Measurements from ENCODE around the gene ROR2. TPM values are rescaled to one million over a fixed set of nuclear protein-coding genes. Genes with fewer than 3 reads are reported as not detected.

The ROR2 gene
- total RNA-seq, 1 experiment from 2014 or later, result not detected

DNA sequence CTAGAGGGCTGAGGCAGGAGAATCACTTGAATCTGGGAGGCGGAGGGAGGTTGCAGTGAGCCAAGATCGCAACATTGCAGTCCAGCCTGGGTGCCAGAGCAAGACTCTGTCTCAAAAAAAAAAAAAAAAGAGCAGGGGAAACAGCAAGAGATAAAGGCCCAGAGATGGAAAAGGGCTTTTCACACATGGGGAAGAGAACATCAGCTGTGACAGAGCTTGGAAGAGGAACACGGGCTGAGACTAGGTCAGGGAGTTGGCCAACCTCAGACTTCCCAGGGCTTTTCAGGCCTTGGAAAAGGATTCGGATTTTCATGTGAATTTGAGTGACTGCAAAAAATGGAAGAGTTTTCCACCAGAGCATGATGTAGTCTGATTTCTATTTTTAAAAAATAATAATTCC lies 294.4 kb downstream of the ROR2 start:
- H3K4me3 ChIP-seq (ENCODE audit: low read length), result no peak overlapping the region
- ChIA-PET CTCF (no interaction called here), POLR2A (ENCODE audit: unreplicated experiment) (no interaction called here)
- H3K27ac ChIP-seq (ENCODE audit: low read length), result no peak overlapping the region
- H3F3A ChIP-seq (ENCODE audit: low read length, unreplicated experiment), result no peaks in the 10 kb centered on the region
- H3K79me2 ChIP-seq (ENCODE audit: low read length), result no peaks in the 10 kb centered on the region
- intact Hi-C loops (cut with micrococcal nuclease), result no loop called here
- BruUV-seq (replicated peaks), result no TSS peak
- no peaks in the 10 kb centered on the region for H3K9me2 ChIP-seq (replicated peaks; ENCODE audit: low read length)
- no peaks in the 10 kb centered on the region for H3K9me3 ChIP-seq (ENCODE audit: low read length)
- H3K9ac ChIP-seq (ENCODE audit: low read length), result no peak overlapping the region
- DNase-seq (no peak), ATAC-seq (no peak)
- H3K4me2 ChIP-seq (ENCODE audit: low read length), result no peak overlapping the region
- TF ChIP-seq EZH2 (IDR thresholded peaks at IDR 0.05; ENCODE audit: low read length, unreplicated experiment) (no peak), EZH2phosphoT487 (IDR thresholded peaks at IDR 0.05; ENCODE audit: borderline replicate concordance, low read length) (no peak)
- TF ChIP-seq, protein P1, sequence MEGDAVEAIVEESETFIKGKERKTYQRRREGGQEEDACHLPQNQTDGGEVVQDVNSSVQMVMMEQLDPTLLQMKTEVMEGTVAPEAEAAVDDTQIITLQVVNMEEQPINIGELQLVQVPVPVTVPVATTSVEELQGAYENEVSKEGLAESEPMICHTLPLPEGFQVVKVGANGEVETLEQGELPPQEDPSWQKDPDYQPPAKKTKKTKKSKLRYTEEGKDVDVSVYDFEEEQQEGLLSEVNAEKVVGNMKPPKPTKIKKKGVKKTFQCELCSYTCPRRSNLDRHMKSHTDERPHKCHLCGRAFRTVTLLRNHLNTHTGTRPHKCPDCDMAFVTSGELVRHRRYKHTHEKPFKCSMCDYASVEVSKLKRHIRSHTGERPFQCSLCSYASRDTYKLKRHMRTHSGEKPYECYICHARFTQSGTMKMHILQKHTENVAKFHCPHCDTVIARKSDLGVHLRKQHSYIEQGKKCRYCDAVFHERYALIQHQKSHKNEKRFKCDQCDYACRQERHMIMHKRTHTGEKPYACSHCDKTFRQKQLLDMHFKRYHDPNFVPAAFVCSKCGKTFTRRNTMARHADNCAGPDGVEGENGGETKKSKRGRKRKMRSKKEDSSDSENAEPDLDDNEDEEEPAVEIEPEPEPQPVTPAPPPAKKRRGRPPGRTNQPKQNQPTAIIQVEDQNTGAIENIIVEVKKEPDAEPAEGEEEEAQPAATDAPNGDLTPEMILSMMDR (conservative IDR thresholded peaks at IDR 0.05; ENCODE audit: low read depth, low read length), result no peak
- no peaks in the 10 kb centered on the region for H4K20me1 ChIP-seq (ENCODE audit: low read length)
- no peaks in the 10 kb centered on the region for H3K27me3 ChIP-seq (ENCODE audit: low read length)
- H3K4me1 ChIP-seq (ENCODE audit: insufficient read depth, low read length), result no peaks in the 10 kb centered on the region
- H3K36me3 ChIP-seq (ENCODE audit: low read depth, low read length), result no peaks in the 10 kb centered on the region
- no peak overlapping the region for H2AFZ ChIP-seq (ENCODE audit: low read length)

- BruUV-seq (replicated peaks), result no TSS peak
- DNase-seq (no peak), ATAC-seq (no peak)
- Histone ChIP-seq H3K9me3 (ENCODE audit: low read length) (no peaks in the 10 kb centered on the region), H3K4me3 (ENCODE audit: low read length) (no peak overlapping the region), H3K9ac (ENCODE audit: low read length) (no peak overlapping the region), H3K4me1 (ENCODE audit: insufficient read depth, low read length) (no peaks in the 10 kb centered on the region), H3K36me3 (ENCODE audit: low read depth, low read length) (no peaks in the 10 kb centered on the region), H3K79me2 (ENCODE audit: low read length) (no peaks in the 10 kb centered on the region), H4K20me1 (ENCODE audit: low read length) (no peaks in the 10 kb centered on the region), H3K27ac (ENCODE audit: low read length) (no peak overlapping the region), H3F3A (ENCODE audit: low read length, unreplicated experiment) (no peaks in the 10 kb centered on the region), H2AFZ (ENCODE audit: low read length) (no peak overlapping the region), H3K4me2 (ENCODE audit: low read length) (no peak overlapping the region), H3K27me3 (ENCODE audit: low read length) (no peaks in the 10 kb centered on the region), H3K9me2 (replicated peaks; ENCODE audit: low read length) (no peaks in the 10 kb centered on the region)
- CTCF ChIA-PET, result no interaction called here
- POLR2A ChIA-PET (ENCODE audit: unreplicated experiment), result no interaction called here
- TF ChIP-seq, protein P1 (conservative IDR thresholded peaks at IDR 0.05; ENCODE audit: low read depth, low read length), result no peak
- TF ChIP-seq EZH2 (IDR thresholded peaks at IDR 0.05; ENCODE audit: low read length, unreplicated experiment) (no peak), EZH2phosphoT487 (IDR thresholded peaks at IDR 0.05; ENCODE audit: borderline replicate concordance, low read length) (no peak)
- intact Hi-C loops (cut with micrococcal nuclease), result no loop called here
Measured at GRCh38 chr9:91655215-91655614, 294.8 kb downstream of the ROR2 start.

GRCh38 chr9:91654527-91654926 lies 295.5 kb downstream of the ROR2 start:
- intact Hi-C loops (cut with micrococcal nuclease), result no loop called here
- no peaks in the 10 kb centered on the region for H3K4me1 ChIP-seq (ENCODE audit: insufficient read depth, low read length)
- H3K9me3 ChIP-seq (ENCODE audit: low read length), result no peaks in the 10 kb centered on the region
- no peaks in the 10 kb centered on the region for H3F3A ChIP-seq (ENCODE audit: low read length, unreplicated experiment)
- ATAC-seq (no peak), DNase-seq (no peak)
- TF ChIP-seq EZH2 (IDR thresholded peaks at IDR 0.05; ENCODE audit: low read length, unreplicated experiment) (no peak), EZH2phosphoT487 (IDR thresholded peaks at IDR 0.05; ENCODE audit: borderline replicate concordance, low read length) (no peak)
- TF ChIP-seq, protein P1 (conservative IDR thresholded peaks at IDR 0.05; ENCODE audit: low read depth, low read length), result no peak
- no peaks in the 10 kb centered on the region for H3K9me2 ChIP-seq (replicated peaks; ENCODE audit: low read length)
- no peak overlapping the region for H2AFZ ChIP-seq (ENCODE audit: low read length)
- no peaks in the 10 kb centered on the region for H3K36me3 ChIP-seq (ENCODE audit: low read depth, low read length)
- CTCF ChIA-PET, result no interaction called here
- no peaks in the 10 kb centered on the region for H4K20me1 ChIP-seq (ENCODE audit: low read length)
- H3K4me2 ChIP-seq (ENCODE audit: low read length), result no peak overlapping the region
- no TSS peak for BruUV-seq (replicated peaks)
- no peak overlapping the region for H3K9ac ChIP-seq (ENCODE audit: low read length)
- POLR2A ChIA-PET (ENCODE audit: unreplicated experiment), result no interaction called here
- H3K27ac ChIP-seq (ENCODE audit: low read length), result no peak overlapping the region
- H3K4me3 ChIP-seq (ENCODE audit: low read length), result no peak overlapping the region
- no peaks in the 10 kb centered on the region for H3K27me3 ChIP-seq (ENCODE audit: low read length)
- no peaks in the 10 kb centered on the region for H3K79me2 ChIP-seq (ENCODE audit: low read length)

Data from PC-3 (cell line).